ENCODE measurements around the gene PPP1R3A. TPM values are rescaled to one million over a fixed set of nuclear protein-coding genes. Genes with fewer than 3 reads are reported as not detected.

Gene PPP1R3A
- total and polyA plus RNA-seq, 5 donors from 2014 or later, result not detected

DNA sequence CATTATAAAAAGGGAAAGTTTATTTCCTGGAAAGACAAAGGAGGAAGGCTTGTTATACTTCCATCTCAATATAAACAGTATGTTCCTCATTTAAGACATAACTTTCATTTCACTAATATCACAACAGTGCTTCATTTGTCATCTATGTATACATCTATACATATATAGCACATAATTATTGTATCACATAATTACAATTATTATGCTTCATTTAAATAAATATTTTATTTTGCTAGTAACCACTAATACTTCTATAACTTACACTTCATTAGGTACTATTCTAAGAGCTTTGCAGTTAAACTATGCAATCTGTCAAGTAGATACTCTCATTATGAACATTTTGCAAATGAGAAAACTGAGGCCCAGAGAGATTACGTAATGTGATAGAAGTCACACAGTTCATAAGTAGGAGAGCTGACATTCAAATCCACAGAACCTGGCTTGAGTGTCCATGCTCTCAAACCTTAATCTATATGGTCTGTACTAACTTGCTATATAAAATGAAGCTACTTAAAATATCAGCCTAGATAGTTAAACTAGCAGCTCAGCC, 86.5 kb downstream of the PPP1R3A start:
- peaks cover 0 to 4% (median 2%) of the 10 kb centered on the region in 7 donors for H3K9me3 Mint-ChIP-seq
- no peaks in the 10 kb centered on the region for H3K27me3 Mint-ChIP-seq
- DNase-seq (no peak), ATAC-seq (ENCODE audit: low read depth in 2 of 2) (no peak)
- no peak overlapping the region for H3K27ac ChIP-seq (ENCODE audit: insufficient read depth, low read length, poor library complexity, severe bottlenecking)
- H3K4me3 ChIP-seq (ENCODE audit: low read depth, low read length), result no peak overlapping the region
- no peaks in the 10 kb centered on the region for H3K4me1 Mint-ChIP-seq
- H3K36me3 ChIP-seq (ENCODE audit: control insufficient read depth, insufficient read depth, low read length), result no peaks in the 10 kb centered on the region
- H3K4me3 Mint-ChIP-seq, result no peak overlapping the region
- H3K27ac Mint-ChIP-seq, result no peak overlapping the region
- no peaks in the 10 kb centered on the region for H3K36me3 Mint-ChIP-seq
- no peaks in the 10 kb centered on the region for H3K4me1 ChIP-seq (ENCODE audit: control insufficient read depth, insufficient read depth, low read length, poor library complexity, severe bottlenecking)
- no peaks in the 10 kb centered on the region for H3K27me3 ChIP-seq (ENCODE audit: control insufficient read depth, insufficient read depth, low read length)
- H3K9me3 ChIP-seq (ENCODE audit: control insufficient read depth in 2 of 2, low read length in 2 of 2), result no peaks in the 10 kb centered on the region

DNA sequence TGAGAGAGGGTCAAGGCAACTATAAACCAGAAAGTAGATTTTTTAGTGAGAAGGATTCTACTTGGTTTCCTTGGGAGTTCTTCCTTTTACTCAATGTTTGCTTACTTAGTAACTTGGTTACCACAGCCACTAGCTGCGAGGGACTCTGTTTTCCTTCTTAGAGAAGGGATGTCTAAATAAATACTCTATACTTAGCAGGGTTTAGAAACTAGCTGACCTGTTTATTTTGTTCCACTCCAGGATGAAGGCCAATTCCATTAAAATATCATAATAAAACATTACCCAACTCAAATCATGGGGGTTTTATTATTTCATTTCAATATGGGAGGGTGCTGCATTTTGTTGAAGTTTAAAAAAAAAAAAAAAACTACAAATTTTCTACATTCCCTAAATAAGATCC, 87.3 kb downstream of the PPP1R3A start:
- ATAC-seq (ENCODE audit: low read depth in 2 of 2), result no peak
- no peak overlapping the region for H3K4me3 Mint-ChIP-seq
- H3K9me3 ChIP-seq (ENCODE audit: control insufficient read depth in 2 of 2, low read length in 2 of 2), result no peaks in the 10 kb centered on the region
- no peaks in the 10 kb centered on the region for H3K4me1 Mint-ChIP-seq
- H3K4me1 ChIP-seq (ENCODE audit: control insufficient read depth, insufficient read depth, low read length, poor library complexity, severe bottlenecking), result no peaks in the 10 kb centered on the region
- H3K27ac ChIP-seq (ENCODE audit: insufficient read depth, low read length, poor library complexity, severe bottlenecking), result no peak overlapping the region
- H3K27me3 ChIP-seq (ENCODE audit: control insufficient read depth, insufficient read depth, low read length), result no peaks in the 10 kb centered on the region
- H3K4me3 ChIP-seq (ENCODE audit: low read depth, low read length), result no peak overlapping the region
- H3K9me3 Mint-ChIP-seq, result peaks cover 0 to 4% (median 2%) of the 10 kb centered on the region in 7 donors
- H3K27ac Mint-ChIP-seq, result no peak overlapping the region
- H3K36me3 ChIP-seq (ENCODE audit: control insufficient read depth, insufficient read depth, low read length), result no peaks in the 10 kb centered on the region
- no peaks in the 10 kb centered on the region for H3K27me3 Mint-ChIP-seq
- DNase-seq, result no peak
- no peaks in the 10 kb centered on the region for H3K36me3 Mint-ChIP-seq

DNA sequence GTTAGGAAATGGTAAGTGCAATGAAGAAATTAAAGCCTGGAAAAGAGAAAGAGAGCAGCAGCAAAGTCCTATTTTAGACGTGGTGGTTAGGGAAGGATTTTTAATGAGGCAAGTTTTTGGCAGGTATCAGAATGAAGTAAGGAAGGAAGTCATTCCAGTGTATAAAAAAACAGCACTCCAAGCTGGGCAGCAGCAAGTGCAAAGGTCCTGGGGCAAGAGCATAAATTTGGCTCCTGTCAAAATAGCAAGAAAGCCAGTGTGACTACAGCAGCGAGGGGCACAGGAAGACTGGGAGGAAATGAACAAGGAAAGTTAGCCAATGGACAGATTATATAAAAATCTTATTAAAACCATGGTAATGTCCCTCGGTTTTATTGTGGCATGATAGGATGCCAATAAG, 90.2 kb downstream of the PPP1R3A start:
- Histone ChIP-seq H3K27me3 (ENCODE audit: control insufficient read depth, insufficient read depth, low read length) (no peaks in the 10 kb centered on the region), H3K9me3 (ENCODE audit: control insufficient read depth in 2 of 2, low read length in 2 of 2) (no peaks in the 10 kb centered on the region), H3K4me3 (ENCODE audit: low read depth, low read length) (no peak overlapping the region), H3K36me3 (ENCODE audit: control insufficient read depth, insufficient read depth, low read length) (no peaks in the 10 kb centered on the region), H3K4me1 (ENCODE audit: control insufficient read depth, insufficient read depth, low read length, poor library complexity, severe bottlenecking) (no peaks in the 10 kb centered on the region), H3K27ac (ENCODE audit: insufficient read depth, low read length, poor library complexity, severe bottlenecking) (no peak overlapping the region)
- H3K4me3 Mint-ChIP-seq, result no peak overlapping the region
- H3K36me3 Mint-ChIP-seq, result no peaks in the 10 kb centered on the region
- H3K4me1 Mint-ChIP-seq, result no peaks in the 10 kb centered on the region
- DNase-seq, result no peak
- no peaks in the 10 kb centered on the region for H3K27me3 Mint-ChIP-seq
- no peak overlapping the region for H3K27ac Mint-ChIP-seq
- ATAC-seq (ENCODE audit: low read depth in 2 of 2), result no peak
- peaks cover 0 to 4% (median 2%) of the 10 kb centered on the region in 7 donors for H3K9me3 Mint-ChIP-seq
